HepG2 (cell line): ENCODE measurements around the gene GABRR2. TPM values are rescaled to one million over a fixed set of nuclear protein-coding genes. Genes with fewer than 3 reads are reported as not detected.

Experiments used
- ATAC-seq: fragments of 200-7000 bp; cut with Tn5 transposase; 3 replicates; pipeline ENCODE4 v1.9.1; 2020; ENCODE audit warnings: mild to moderate bottlenecking, moderate library complexity
- BruUV-seq: library from RNA; stranded (reverse); fragments of 400-500 nt; replicated peaks from 2 replicates; lab custom pipeline; 2021; lab: Mats Ljungman, UMichigan
- CTCF ChIA-PET: fragments of 300-600 bp; formaldehyde crosslinking; extraction: SDS; loops from one replicate; lab custom pipeline; 2021; ENCODE audit warnings: low total read pairs, inconsistent platforms, low intra/inter-chr PET ratio; lab: Yijun Ruan, JAX
- POLR2A ChIA-PET: fragments of 350-600 bp; sonication (Branson Sonifier 250); formaldehyde crosslinking; loops from one replicate; lab custom pipeline; 2020; ENCODE audit warnings: antibody characterized with exemption, inconsistent platforms; lab: Yijun Ruan, JAX
- DNase-seq: peaks from one replicate; pipeline ENCODE4 v3.0.0-alpha.2; 2015; ENCODE audit warnings: low spot score
- FAIRE-seq: peaks from 3 replicates; lab custom pipeline; 2011; peaks lifted over from hg19 to GRCh38; lab: Jason Lieb, UNC
- H2AFZ ChIP-seq: one replicate; pipeline ENCODE4 v1.6.1; 2011; ENCODE audit warnings: low read length, inconsistent platforms
- H3K27ac ChIP-seq: fragments of 300-600 bp; 3 replicates; pipeline ENCODE4 v1.8.0; 2011; ENCODE audit warnings: mixed run types, mild to moderate bottlenecking, mixed read lengths, low read length, inconsistent platforms; ENCODE audit not compliant: insufficient read depth; ENCODE audit errors: extremely low read length
- H3K27me3 ChIP-seq, 2 experiments: fragments of 200-600 bp in 1 of 2; 2 replicates in 1 of 2; 3 replicates in 1 of 2; pipeline versions ENCODE4 v1.6.0 to v1.8.0; 2011; ENCODE audit warnings: low read length in 2 of 2, mild to moderate bottlenecking in 2 of 2, moderate library complexity in 2 of 2, inconsistent platforms in 1 of 2; ENCODE audit not compliant: insufficient read depth in 2 of 2, control insufficient read depth in 1 of 2
- H3K36me3 ChIP-seq, 2 experiments: fragments of 200-600 bp in 1 of 2; replicated peaks in 1 of 2; 2 replicates in 1 of 2; 3 replicates in 1 of 2; pipeline versions ENCODE4 v1.5.1 to v1.8.0; 2011; ENCODE audit warnings: low read length in 2 of 2, inconsistent platforms in 1 of 2; ENCODE audit not compliant: insufficient read depth in 2 of 2, control insufficient read depth in 1 of 2
- H3K4me1 ChIP-seq: 2 replicates; pipeline ENCODE4 v1.5.1; 2012; ENCODE audit warnings: low read length, inconsistent platforms; ENCODE audit not compliant: insufficient read depth
- H3K4me2 ChIP-seq: 2 replicates; pipeline ENCODE4 v1.6.0; 2011; ENCODE audit warnings: low read depth, low read length, inconsistent platforms
- H3K4me3 ChIP-seq, 3 experiments: fragments of 200-600 bp in 1 of 3; sonication (generic), shearing (Covaris generic) in 1 of 3; replicated peaks in 1 of 3; 2 replicates each; pipeline ENCODE4 v1.5.1; 2011 to 2016; ENCODE audit warnings: low read length in 3 of 3, inconsistent platforms in 2 of 3, low read depth in 2 of 3, mild to moderate bottlenecking in 2 of 3, control low read depth in 1 of 3, mixed read lengths in 1 of 3; ENCODE audit not compliant: insufficient read depth in 1 of 3
- H3K79me2 ChIP-seq: one replicate; pipeline ENCODE4 v1.6.1; 2011; ENCODE audit warnings: low read length, inconsistent platforms; ENCODE audit not compliant: insufficient read depth
- H3K9ac ChIP-seq: 2 replicates; pipeline ENCODE4 v1.6.0; 2011; ENCODE audit warnings: mild to moderate bottlenecking, low read depth, low read length, inconsistent platforms; ENCODE audit not compliant: insufficient read depth
- H3K9me3 ChIP-seq: 2 replicates; pipeline ENCODE4 v1.5.1; 2012; ENCODE audit warnings: mild to moderate bottlenecking, low read length
- H4K20me1 ChIP-seq: 2 replicates; pipeline ENCODE4 v1.6.0; 2011; ENCODE audit warnings: inconsistent platforms, mild to moderate bottlenecking, low read length, moderate library complexity; ENCODE audit not compliant: insufficient read depth
- ASH2L ChIP-seq: fragments of 300-600, 200-600 bp; sonication (generic); IDR thresholded peaks from 2 replicates; pipeline ENCODE4 v1.7.0; 2017; ENCODE audit warnings: low read depth, mild to moderate bottlenecking, moderate library complexity, mixed read lengths, low read length; ENCODE audit not compliant: insufficient read length
- CBX5 ChIP-seq: sonication (generic); formaldehyde crosslinking; IDR thresholded peaks from 2 replicates; pipeline ENCODE4 v1.4.0; 2020; ENCODE audit warnings: missing genetic modification reagents, borderline replicate concordance
- ZNF281 ChIP-seq: sonication (generic); formaldehyde crosslinking; IDR thresholded peaks from 2 replicates; pipeline ENCODE4 v1.4.0; 2020; ENCODE audit warnings: missing genetic modification reagents, borderline replicate concordance
- ZNF337 ChIP-seq: sonication (generic); formaldehyde crosslinking; IDR thresholded peaks from 2 replicates; pipeline ENCODE4 v1.5.1; 2020; ENCODE audit warnings: missing genetic modification reagents, low read depth, mild to moderate bottlenecking, borderline replicate concordance
- ZNF382 ChIP-seq: sonication (generic); formaldehyde crosslinking; IDR thresholded peaks from 2 replicates; pipeline ENCODE4 v1.5.0; 2020; ENCODE audit warnings: missing genetic modification reagents, mild to moderate bottlenecking, borderline replicate concordance
- WGBS: methylation state at CpG from one replicate; pipeline ENCODE4 v1.1.6; 2017; ENCODE audit warnings: low lambda C conversion rate; 5-methylcytosine and 5-hydroxymethylcytosine counted together
- in situ Hi-C: cut with HindIII; loops from 2 replicates; pipeline ENCODE4 v1.10.0; 2017; ENCODE audit warnings: low pct_unique_long_range_greater_than_20kb; ENCODE audit not compliant: extremely low pct_ligation_motif_present
- intact Hi-C: fragments of 100-400 bp; cut with micrococcal nuclease; formaldehyde crosslinking; loops from one replicate; pipeline ENCODE4 v1.10.0; 2022; ENCODE audit not compliant: unreplicated experiment
- polyA plus RNA-seq, 8 experiments: library from polyadenylated mRNA; depleted of rRNA in 3 of 8; stranded (reverse) in 7 of 8; unstranded in 1 of 8; fragments of >200 nt; fragmentation: Illumina TruSeq in 4 of 8; extraction: Trizol in 4 of 8; gene quantifications; 2 replicates each; pipeline versions ENCODE4 v1.2.1 to v1.2.3, GENCODE V29; 2011 to 2016; ENCODE audit warnings: low read depth in 4 of 8, missing spikeins in 1 of 8, mixed read lengths in 1 of 8; ENCODE audit not compliant: insufficient read depth in 1 of 8
- total RNA-seq, 5 experiments: library from RNA; depleted of rRNA; stranded (reverse); fragments of >200 nt; fragmentation: Illumina TruSeq; extraction: Trizol; gene quantifications; 2 replicates each; pipeline ENCODE4 v1.2.3, GENCODE V29; 2016; ENCODE audit warnings: low read depth in 1 of 5
- TF ChIP-seq, protein P1 (sequence below): sonication (generic); formaldehyde crosslinking; conservative IDR thresholded peaks from 2 replicates; pipeline ENCODE4 v1.8.0; 2022; ENCODE audit warnings: mild to moderate bottlenecking, moderate library complexity, missing genetic modification reagents

GABRR2 gene
- total and polyA plus RNA-seq, 2 of the 13 experiments (the other 11 are each of a cell fraction or from before 2014, with no cell fraction given), result 0.13 TPM; not detected in 1

- no peak overlapping the region for H2AFZ ChIP-seq
- CTCF ChIA-PET, result no interaction called here
- POLR2A ChIA-PET, result interaction anchor here (3.2 kb wide), 1 partner anchor 9 kb away, joined by 12 read pairs; no protein-coding TSS in a partner anchor
- no peaks in the 10 kb centered on the region for H3K27me3 ChIP-seq
- FAIRE-seq (no peak), ATAC-seq (no peak), DNase-seq (no peak)
- intact Hi-C loops, result no loop called here
- 63% methylated on average over 4 of the region's 4 CpGs for WGBS
- peak overlapping the region; percentile 32 to 93 (median 89); a peak in 5 of 6 replicates for H3K4me3 ChIP-seq
- H4K20me1 ChIP-seq, result no peaks in the 10 kb centered on the region; the same call in 1 of the 2 replicates
- H3K27ac ChIP-seq, result no peak overlapping the region
- H3K9me3 ChIP-seq, result no peaks in the 10 kb centered on the region
- H3K4me2 ChIP-seq, result peak overlapping the region; percentile 75
- H3K79me2 ChIP-seq, result peaks cover 62% of the 10 kb centered on the region
- no peaks in the 10 kb centered on the region; a peak in 1 of 5 replicates for H3K36me3 ChIP-seq
- H3K9ac ChIP-seq, result peak overlapping the region; percentile 15
- TF ChIP-seq ASH2L (peak; percentile 9), ZNF337 (CRISPR knock-in tag) (no peak)
- H3K4me1 ChIP-seq, result peaks cover 57% of the 10 kb centered on the region
- in situ Hi-C loops, result no loop called here
- BruUV-seq, result no TSS peak
Measured at GRCh38 chr6:89350281-89350966, 35.3 kb upstream of the GABRR2 start.

DNA sequence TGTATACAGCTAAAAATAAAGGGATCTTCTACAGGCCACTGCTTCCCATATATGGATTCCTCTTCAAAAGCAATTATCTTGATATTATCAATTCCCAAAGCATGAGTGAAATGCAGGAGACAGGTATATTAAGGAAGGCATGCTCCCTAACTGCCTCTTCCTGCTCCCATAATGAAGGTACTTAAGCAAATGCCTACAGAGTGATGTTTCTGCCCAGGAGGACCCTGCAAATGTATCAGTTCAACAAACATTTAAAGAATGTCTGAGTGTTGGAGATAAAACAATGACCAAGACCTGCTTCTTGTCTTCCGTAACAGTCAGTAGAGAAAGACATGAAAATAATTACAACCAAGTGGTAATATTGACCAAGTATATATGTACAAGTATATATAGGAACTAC lies 33.3 kb upstream of the GABRR2 start:
- no peaks in the 10 kb centered on the region for H3K9me3 ChIP-seq
- H2AFZ ChIP-seq, result no peak overlapping the region
- FAIRE-seq (no peak), ATAC-seq (no peak), DNase-seq (no peak)
- H3K9ac ChIP-seq, result no peak overlapping the region
- WGBS, result 100% methylated on average over 1 of the region's 1 CpG
- intact Hi-C loops (no loop called here), in situ Hi-C loops (no loop called here)
- H3K79me2 ChIP-seq, result peaks cover 73% of the 10 kb centered on the region
- POLR2A ChIA-PET, result no interaction called here
- H3K4me1 ChIP-seq, result peaks cover 47% of the 10 kb centered on the region
- H3K4me2 ChIP-seq, result no peak overlapping the region
- no TSS peak for BruUV-seq
- H3K36me3 ChIP-seq, result no peaks in the 10 kb centered on the region; a peak in 1 of 5 replicates
- no peaks in the 10 kb centered on the region for H3K27me3 ChIP-seq
- peaks cover 3% of the 10 kb centered on the region; the same call in 1 of the 2 replicates for H4K20me1 ChIP-seq
- CTCF ChIA-PET, result no interaction called here
- no peak overlapping the region for H3K4me3 ChIP-seq
- no peak overlapping the region for H3K27ac ChIP-seq
- TF ChIP-seq, protein P1, sequence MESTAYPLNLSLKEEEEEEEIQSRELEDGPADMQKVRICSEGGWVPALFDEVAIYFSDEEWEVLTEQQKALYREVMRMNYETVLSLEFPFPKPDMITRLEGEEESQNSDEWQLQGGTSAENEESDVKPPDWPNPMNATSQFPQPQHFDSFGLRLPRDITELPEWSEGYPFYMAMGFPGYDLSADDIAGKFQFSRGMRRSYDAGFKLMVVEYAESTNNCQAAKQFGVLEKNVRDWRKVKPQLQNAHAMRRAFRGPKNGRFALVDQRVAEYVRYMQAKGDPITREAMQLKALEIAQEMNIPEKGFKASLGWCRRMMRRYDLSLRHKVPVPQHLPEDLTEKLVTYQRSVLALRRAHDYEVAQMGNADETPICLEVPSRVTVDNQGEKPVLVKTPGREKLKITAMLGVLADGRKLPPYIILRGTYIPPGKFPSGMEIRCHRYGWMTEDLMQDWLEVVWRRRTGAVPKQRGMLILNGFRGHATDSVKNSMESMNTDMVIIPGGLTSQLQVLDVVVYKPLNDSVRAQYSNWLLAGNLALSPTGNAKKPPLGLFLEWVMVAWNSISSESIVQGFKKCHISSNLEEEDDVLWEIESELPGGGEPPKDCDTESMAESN (CRISPR knock-in tag), result no peak
- no peak for TF ChIP-seq ZNF281 (CRISPR knock-in tag)
- no peak for TF ChIP-seq ZNF382
- no peak for TF ChIP-seq CBX5 (CRISPR knock-in tag)
